Peyer's patch (tissue), 4 donors: ENCODE data around the gene TOPBP1.

ENCODE experiments used
- CTCF ChIP-seq, 6 experiments: fragments of 450-650 bp in 4 of 6; fragments of 200-600 bp in 2 of 6; sonication (generic) in 1 of 6; IDR thresholded peaks; one replicate each; pipeline ENCODE4 v1.5.1; 2017 to 2019; ENCODE audit warnings: antibody characterized with exemption in 6 of 6, mild to moderate bottlenecking in 3 of 6, moderate library complexity in 1 of 6
- POLR2A ChIP-seq, 2 donors: fragments of 450-650 bp; IDR thresholded peaks; one replicate each; pipeline ENCODE4 v1.5.1; 2017; ENCODE audit warnings: antibody characterized with exemption in 2 of 2, mild to moderate bottlenecking in 2 of 2, moderate library complexity in 2 of 2

- TF ChIP-seq CTCF (IDR thresholded peaks at IDR 0.05) (no peak), POLR2A (IDR thresholded peaks at IDR 0.05) (no peak)
These were observed 66.4 kb downstream of the TOPBP1 start for GRCh38 chr3:133595341-133595740.
